ENCODE results near the gene ZFHX2. TPM values are rescaled to one million over a fixed set of nuclear protein-coding genes. Genes with fewer than 3 reads are reported as not detected.

The ZFHX2 gene
- total and polyA plus RNA-seq, 2 of the 13 experiments (the other 11 are each of a cell fraction or from before 2014, with no cell fraction given), result 0.17 to 0.44 TPM

GRCh38 chr14:23539248-23540140 lies 12.1 kb downstream of the ZFHX2 start (continued):
- TF ChIP-seq ZBTB33 (CRISPR knock-in tag; IDR thresholded peaks at IDR 0.05), result no peak
- TF ChIP-seq SPEN (CRISPR knock-in tag; IDR thresholded peaks at IDR 0.05; ENCODE audit: low read depth), result no peak
- TF ChIP-seq SSRP1 (CRISPR knock-in tag; IDR thresholded peaks at IDR 0.05), result no peak
- no peak for TF ChIP-seq ZNF329 (CRISPR knock-in tag; IDR thresholded peaks at IDR 0.05; ENCODE audit: low read depth)
- TF ChIP-seq ZHX2 (IDR thresholded peaks at IDR 0.05; ENCODE audit: low read depth), result no peak
- no peak for TF ChIP-seq ZHX2 (CRISPR knock-in tag; IDR thresholded peaks at IDR 0.05; ENCODE audit: borderline replicate concordance)
- no peak for TF ChIP-seq ZNF660 (CRISPR knock-in tag; IDR thresholded peaks at IDR 0.05; ENCODE audit: borderline replicate concordance, low read depth)
- no peak for TF ChIP-seq ZFP62 (CRISPR knock-in tag; IDR thresholded peaks at IDR 0.05)
- TF ChIP-seq TERF1 (CRISPR knock-in tag; IDR thresholded peaks at IDR 0.05), result no peak
- TF ChIP-seq ZFP91 (CRISPR knock-in tag; IDR thresholded peaks at IDR 0.05; ENCODE audit: borderline replicate concordance), result no peak
- TF ChIP-seq ZNF512B (CRISPR knock-in tag; IDR thresholded peaks at IDR 0.05; ENCODE audit: borderline replicate concordance), result no peak
- no peak for TF ChIP-seq E2F1 (CRISPR knock-in tag; IDR thresholded peaks at IDR 0.05)

Data from HepG2 (cell line).